Muscle layer of colon (tissue), 2 donors: ENCODE data around the gene PRIMA1.

ENCODE experiments used
- H3K27ac ChIP-seq: one replicate; pipeline ENCODE4 v1.7.0; 2013; ENCODE audit warnings: low read depth, mild to moderate bottlenecking, low read length, moderate library complexity
- H3K27me3 ChIP-seq, 2 donors: one replicate each; pipeline ENCODE4 v1.7.0; 2013; ENCODE audit warnings: low read length in 2 of 2, mild to moderate bottlenecking in 2 of 2; ENCODE audit not compliant: insufficient read depth in 2 of 2, control insufficient read depth in 1 of 2
- H3K36me3 ChIP-seq: one replicate; pipeline ENCODE4 v1.7.0; 2013; ENCODE audit warnings: mild to moderate bottlenecking, low read length; ENCODE audit not compliant: insufficient read depth
- H3K4me1 ChIP-seq: one replicate; pipeline ENCODE4 v1.7.0; 2013; ENCODE audit warnings: mild to moderate bottlenecking, low read length; ENCODE audit not compliant: insufficient read depth
- H3K4me3 ChIP-seq, 2 donors: one replicate each; pipeline ENCODE4 v1.7.0; 2013; ENCODE audit warnings: low read length in 2 of 2, low read depth in 1 of 2, mild to moderate bottlenecking in 1 of 2, moderate library complexity in 1 of 2
- H3K9ac ChIP-seq: one replicate; pipeline ENCODE4 v1.7.0; 2013; ENCODE audit warnings: low read length
- H3K9me3 ChIP-seq: one replicate; pipeline ENCODE4 v1.7.0; 2013; ENCODE audit warnings: mild to moderate bottlenecking, low read length
- donor health status: abdominal sarcoma.
- donor health status: Adenocarcinoma of cecum.

PRIMA1 gene

DNA sequence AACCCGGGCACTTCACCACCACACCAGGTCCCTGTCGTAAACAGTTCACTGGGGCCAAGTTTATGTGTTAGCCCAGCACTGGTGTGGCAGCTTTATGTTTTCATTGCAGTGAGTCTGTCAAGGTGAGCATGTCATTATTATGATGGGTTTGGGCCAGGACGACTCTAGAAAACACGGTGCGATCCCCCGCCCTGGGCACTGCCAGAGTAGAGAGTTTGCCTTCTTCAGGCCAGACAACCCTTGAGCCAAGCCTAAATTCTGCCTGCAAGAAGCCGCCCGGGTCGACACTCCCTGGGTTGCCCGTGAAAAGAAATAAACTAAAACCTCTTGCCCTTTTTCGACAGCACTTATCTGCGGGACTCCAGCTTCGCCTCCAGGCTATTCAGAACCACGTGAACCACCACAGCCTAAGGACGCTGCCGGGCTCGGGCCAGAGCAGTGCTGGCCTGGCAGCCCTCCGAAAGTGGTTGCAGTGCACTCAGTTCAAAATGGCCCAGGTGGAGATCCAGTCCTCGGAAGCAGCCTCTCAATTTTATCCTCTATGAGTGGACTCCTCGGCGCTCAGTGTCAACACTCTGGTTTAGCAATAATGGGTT is 81.8 kb downstream of the PRIMA1 start:
- H3K4me1 ChIP-seq = no peaks in the 10 kb centered on the region
- no peaks in the 10 kb centered on the region for H3K27me3 ChIP-seq
- no peak overlapping the region for H3K9ac ChIP-seq
- no peak overlapping the region for H3K27ac ChIP-seq
- H3K36me3 ChIP-seq = no peaks in the 10 kb centered on the region
- no peak overlapping the region for H3K4me3 ChIP-seq
- H3K9me3 ChIP-seq = no peaks in the 10 kb centered on the region

- Histone ChIP-seq H3K36me3 (no peaks in the 10 kb centered on the region), H3K4me1 (no peaks in the 10 kb centered on the region), H3K9ac (no peak overlapping the region), H3K9me3 (no peaks in the 10 kb centered on the region), H3K27ac (no peak overlapping the region), H3K4me3 (no peak overlapping the region), H3K27me3 (no peaks in the 10 kb centered on the region)
Observed at GRCh38 chr14:93705513-93706156, 82.7 kb downstream of the PRIMA1 start.

GRCh38 chr14:93703941-93704340 is 84.3 kb downstream of the PRIMA1 start:
- Histone ChIP-seq H3K4me1 (no peaks in the 10 kb centered on the region), H3K9ac (no peak overlapping the region), H3K27ac (no peak overlapping the region), H3K4me3 (no peak overlapping the region), H3K36me3 (no peaks in the 10 kb centered on the region), H3K27me3 (no peaks in the 10 kb centered on the region), H3K9me3 (no peaks in the 10 kb centered on the region)

DNA sequence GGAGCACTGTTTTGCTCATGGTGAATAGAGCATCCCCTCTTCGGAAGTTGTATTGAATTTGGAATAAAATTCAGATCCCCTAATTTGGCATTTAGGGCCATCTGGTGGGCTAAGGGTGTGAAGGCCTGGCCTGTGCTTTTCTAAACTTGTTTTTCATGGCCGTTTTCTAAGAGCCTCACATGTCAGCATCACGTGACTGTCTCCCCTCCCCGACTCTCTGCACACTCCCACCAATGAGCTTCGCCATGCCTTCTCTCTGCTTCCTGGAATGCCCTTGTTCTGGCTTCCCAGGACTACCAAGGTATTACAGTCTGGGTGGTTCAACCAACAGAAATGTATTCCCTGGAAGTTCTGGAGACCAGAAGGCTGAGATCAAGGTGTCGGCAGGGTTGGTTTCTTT is 85.3 kb downstream of the PRIMA1 start:
- no peak overlapping the region for H3K4me3 ChIP-seq
- H3K36me3 ChIP-seq = no peaks in the 10 kb centered on the region
- no peak overlapping the region for H3K9ac ChIP-seq
- no peaks in the 10 kb centered on the region for H3K27me3 ChIP-seq
- no peaks in the 10 kb centered on the region for H3K9me3 ChIP-seq
- H3K27ac ChIP-seq = no peak overlapping the region
- H3K4me1 ChIP-seq = no peaks in the 10 kb centered on the region

DNA sequence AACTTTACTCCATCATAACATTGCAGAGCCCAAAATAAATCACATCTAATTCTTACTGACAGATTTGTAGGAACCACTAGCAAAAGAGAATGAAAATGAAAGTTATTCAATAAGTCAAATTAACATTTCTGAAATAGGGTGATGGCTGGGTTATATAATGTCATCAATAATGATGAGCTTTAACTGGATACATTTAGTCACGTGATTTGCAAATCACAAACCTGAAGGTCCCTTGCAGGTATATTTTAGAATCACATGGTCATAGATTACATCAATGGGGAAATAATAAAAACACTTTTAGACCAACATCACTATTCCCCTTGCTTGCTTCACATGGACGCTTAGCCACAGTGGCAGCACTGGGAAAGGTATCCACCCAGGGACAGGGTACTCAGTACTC is 86.7 kb downstream of the PRIMA1 start:
- Histone ChIP-seq H3K36me3 (no peaks in the 10 kb centered on the region), H3K27me3 (no peaks in the 10 kb centered on the region), H3K27ac (no peak overlapping the region), H3K4me3 (no peak overlapping the region), H3K4me1 (no peaks in the 10 kb centered on the region), H3K9ac (no peak overlapping the region), H3K9me3 (no peaks in the 10 kb centered on the region)

DNA sequence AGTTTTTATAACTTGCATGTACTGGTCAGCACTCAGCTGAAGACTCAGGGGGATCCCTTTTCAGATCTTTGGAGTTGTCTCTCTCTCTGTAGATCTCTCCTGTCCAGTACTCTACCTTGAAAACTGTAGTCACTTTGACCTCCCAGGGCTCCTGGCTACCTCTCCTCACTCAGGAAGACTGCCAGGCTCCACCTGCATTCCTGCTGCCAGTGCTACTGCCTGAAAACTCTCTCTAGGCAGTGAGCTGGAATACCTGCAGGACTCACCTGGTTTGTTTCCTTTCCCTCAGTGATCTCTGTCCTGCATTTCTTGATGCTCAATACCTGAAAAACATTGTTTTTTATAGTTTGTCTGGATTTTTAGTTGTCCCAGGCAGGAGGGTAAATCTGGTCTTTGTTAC is 87.4 kb downstream of the PRIMA1 start:
- Histone ChIP-seq H3K4me1 (no peaks in the 10 kb centered on the region), H3K9ac (no peak overlapping the region), H3K36me3 (no peaks in the 10 kb centered on the region), H3K4me3 (no peak overlapping the region), H3K27ac (no peak overlapping the region), H3K9me3 (no peaks in the 10 kb centered on the region), H3K27me3 (no peaks in the 10 kb centered on the region)

DNA sequence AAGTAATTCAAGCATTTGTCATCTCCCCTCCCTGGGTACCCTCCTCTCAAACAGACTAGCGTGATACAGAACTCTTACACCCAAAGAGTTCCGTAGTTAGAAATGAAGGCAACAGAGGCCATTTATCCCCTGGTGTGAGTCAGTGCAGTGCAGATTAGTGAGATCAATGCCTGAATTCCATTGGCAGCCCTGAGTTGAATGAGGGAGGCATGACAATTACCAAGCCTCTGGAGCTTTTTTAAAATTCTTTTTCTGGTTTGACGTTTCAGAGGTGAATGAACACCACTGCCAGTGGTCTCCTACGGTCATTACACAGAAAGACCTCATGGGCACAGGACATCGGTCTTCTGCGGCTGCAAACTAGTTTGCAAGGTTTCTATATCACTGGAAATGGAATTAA is 94.4 kb downstream of the PRIMA1 start:
- Histone ChIP-seq H3K4me1 (no peaks in the 10 kb centered on the region), H3K27ac (no peak overlapping the region), H3K27me3 (no peaks in the 10 kb centered on the region), H3K9me3 (no peaks in the 10 kb centered on the region), H3K4me3 (no peak overlapping the region), H3K36me3 (no peaks in the 10 kb centered on the region), H3K9ac (no peak overlapping the region)

DNA sequence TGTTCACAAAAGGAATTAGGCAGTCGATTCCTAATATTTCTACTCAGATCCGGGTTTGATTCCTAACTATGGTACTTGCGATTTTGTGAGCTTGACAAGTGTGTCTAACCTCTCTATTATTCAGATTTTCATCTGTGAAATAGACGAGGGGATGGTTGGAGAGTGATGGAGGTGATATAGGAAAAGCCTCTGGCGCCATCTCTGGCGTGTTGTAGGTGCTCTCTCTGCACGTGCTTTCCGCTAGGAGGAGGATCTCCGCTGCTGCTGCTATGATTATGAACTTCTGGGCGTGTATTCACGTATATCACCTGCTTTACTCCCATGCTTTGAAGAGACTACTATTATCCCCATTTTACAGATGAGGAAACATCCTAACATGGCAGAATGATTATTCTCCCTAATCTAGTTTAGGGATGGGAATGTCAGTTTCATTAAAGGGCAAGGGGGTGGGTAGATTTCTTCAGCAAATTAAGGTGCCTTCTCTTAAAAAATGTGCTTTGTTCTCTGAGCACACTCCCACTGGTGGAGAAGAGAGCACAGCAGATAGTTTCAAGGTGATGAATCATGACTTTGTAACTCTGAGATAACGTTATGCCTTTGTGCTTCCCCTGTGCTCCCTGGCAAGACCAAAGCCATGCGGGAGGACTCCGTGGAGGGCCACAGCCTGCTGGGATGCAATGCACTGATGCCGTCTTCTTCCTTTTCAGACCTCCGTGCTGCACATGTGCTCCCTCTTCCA is 97.1 kb downstream of the PRIMA1 start:
- Histone ChIP-seq H3K4me1 (no peaks in the 10 kb centered on the region), H3K9ac (no peak overlapping the region), H3K4me3 (no peak overlapping the region), H3K27me3 (no peaks in the 10 kb centered on the region), H3K36me3 (no peaks in the 10 kb centered on the region), H3K27ac (no peak overlapping the region), H3K9me3 (no peaks in the 10 kb centered on the region)

DNA sequence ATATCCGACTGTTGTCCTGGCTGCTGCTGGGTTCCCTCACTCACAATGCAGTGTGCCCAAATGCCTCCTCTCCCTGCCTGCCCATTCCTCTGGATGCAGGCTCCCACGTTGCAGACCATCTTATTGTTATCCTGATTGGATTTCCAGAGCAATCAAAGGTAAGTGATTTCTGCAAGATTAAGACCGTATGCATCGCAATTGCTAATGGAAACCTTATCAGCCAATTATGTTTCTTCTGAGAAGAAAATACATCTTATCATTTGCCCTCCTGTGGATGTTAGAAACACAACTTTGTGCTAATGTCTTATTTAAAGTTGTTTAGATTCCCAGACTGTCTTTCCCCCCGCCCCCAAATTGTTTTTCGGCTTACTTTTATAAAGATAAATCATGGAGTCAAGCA is 98.1 kb downstream of the PRIMA1 start:
- Histone ChIP-seq H3K27ac (no peak overlapping the region), H3K4me3 (no peak overlapping the region), H3K9me3 (no peaks in the 10 kb centered on the region), H3K9ac (no peak overlapping the region), H3K36me3 (no peaks in the 10 kb centered on the region), H3K27me3 (no peaks in the 10 kb centered on the region), H3K4me1 (no peaks in the 10 kb centered on the region)

GRCh38 chr14:93688820-93689219 is 99.5 kb downstream of the PRIMA1 start:
- Histone ChIP-seq H3K9ac (no peak overlapping the region), H3K27ac (no peak overlapping the region), H3K9me3 (no peaks in the 10 kb centered on the region), H3K4me1 (no peaks in the 10 kb centered on the region), H3K36me3 (no peaks in the 10 kb centered on the region), H3K4me3 (no peak overlapping the region), H3K27me3 (no peaks in the 10 kb centered on the region)

DNA sequence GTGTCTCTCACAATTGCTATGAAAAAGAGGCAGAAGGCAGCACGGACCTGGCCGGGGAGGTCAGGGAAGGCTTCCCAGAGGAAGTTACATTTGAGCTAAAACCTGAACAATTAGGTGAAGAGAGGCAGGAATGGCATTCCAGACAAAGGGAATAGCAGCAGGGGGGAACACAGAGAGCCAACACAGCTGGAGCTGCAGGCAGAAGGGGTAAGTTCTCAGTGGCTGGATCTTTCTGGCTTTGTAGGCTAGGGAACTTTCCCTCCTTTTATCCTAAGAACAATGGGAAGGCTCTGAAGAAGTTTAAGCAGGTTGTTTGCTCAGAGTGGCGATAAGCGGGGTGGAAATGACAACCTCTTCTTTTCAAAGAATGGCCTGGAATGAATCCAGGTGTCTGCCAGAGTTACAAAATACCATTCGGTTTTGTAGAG is 100.0 kb downstream of the PRIMA1 start:
- no peaks in the 10 kb centered on the region for H3K36me3 ChIP-seq
- no peaks in the 10 kb centered on the region for H3K4me1 ChIP-seq
- no peak overlapping the region for H3K9ac ChIP-seq
- H3K27ac ChIP-seq = no peak overlapping the region
- H3K9me3 ChIP-seq = no peaks in the 10 kb centered on the region
- no peaks in the 10 kb centered on the region for H3K27me3 ChIP-seq
- no peak overlapping the region for H3K4me3 ChIP-seq

DNA sequence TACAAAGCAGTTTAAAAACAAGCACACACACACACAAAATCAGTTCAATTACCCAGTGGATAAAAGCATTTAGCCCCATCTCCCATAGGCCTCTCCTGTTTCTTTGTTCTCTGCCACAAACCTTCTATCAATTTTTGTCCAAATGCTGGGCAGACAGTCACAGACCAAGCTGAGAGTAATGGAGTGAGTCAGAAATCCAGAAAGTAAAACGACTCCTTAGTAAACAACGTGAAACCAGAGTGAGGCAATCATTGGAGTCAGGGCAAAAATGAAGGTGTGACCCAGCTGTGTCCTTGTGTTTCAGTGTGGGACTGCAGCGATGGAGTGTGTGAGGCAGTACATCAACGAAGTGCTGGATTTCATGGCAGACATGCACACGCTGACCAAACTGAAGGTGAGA is 102.0 kb downstream of the PRIMA1 start:
- no peaks in the 10 kb centered on the region for H3K27me3 ChIP-seq
- H3K36me3 ChIP-seq = no peaks in the 10 kb centered on the region
- no peak overlapping the region for H3K9ac ChIP-seq
- H3K4me3 ChIP-seq = no peak overlapping the region
- no peaks in the 10 kb centered on the region for H3K9me3 ChIP-seq
- no peak overlapping the region for H3K27ac ChIP-seq
- H3K4me1 ChIP-seq = no peaks in the 10 kb centered on the region
